Peyer's patch (tissue), 4 donors: Measurements from ENCODE around the gene ENOX2.

ENCODE experiments used
- POLR2A ChIP-seq, 2 donors: fragments of 450-650 bp; IDR thresholded peaks; one replicate each; pipeline ENCODE4 v1.5.1; 2017; ENCODE audit warnings: antibody characterized with exemption in 2 of 2, mild to moderate bottlenecking in 2 of 2, moderate library complexity in 2 of 2
- TF ChIP-seq, protein P1 (sequence below), 6 experiments: fragments of 450-650 bp in 4 of 6; fragments of 200-600 bp in 2 of 6; sonication (generic) in 1 of 6; IDR thresholded peaks; one replicate each; pipeline ENCODE4 v1.5.1; 2017 to 2019; ENCODE audit warnings: antibody characterized with exemption in 6 of 6, mild to moderate bottlenecking in 3 of 6, moderate library complexity in 1 of 6

GRCh38 chrX:130676861-130677260 lies 226.1 kb downstream of the ENOX2 start:
- TF ChIP-seq, protein P1, sequence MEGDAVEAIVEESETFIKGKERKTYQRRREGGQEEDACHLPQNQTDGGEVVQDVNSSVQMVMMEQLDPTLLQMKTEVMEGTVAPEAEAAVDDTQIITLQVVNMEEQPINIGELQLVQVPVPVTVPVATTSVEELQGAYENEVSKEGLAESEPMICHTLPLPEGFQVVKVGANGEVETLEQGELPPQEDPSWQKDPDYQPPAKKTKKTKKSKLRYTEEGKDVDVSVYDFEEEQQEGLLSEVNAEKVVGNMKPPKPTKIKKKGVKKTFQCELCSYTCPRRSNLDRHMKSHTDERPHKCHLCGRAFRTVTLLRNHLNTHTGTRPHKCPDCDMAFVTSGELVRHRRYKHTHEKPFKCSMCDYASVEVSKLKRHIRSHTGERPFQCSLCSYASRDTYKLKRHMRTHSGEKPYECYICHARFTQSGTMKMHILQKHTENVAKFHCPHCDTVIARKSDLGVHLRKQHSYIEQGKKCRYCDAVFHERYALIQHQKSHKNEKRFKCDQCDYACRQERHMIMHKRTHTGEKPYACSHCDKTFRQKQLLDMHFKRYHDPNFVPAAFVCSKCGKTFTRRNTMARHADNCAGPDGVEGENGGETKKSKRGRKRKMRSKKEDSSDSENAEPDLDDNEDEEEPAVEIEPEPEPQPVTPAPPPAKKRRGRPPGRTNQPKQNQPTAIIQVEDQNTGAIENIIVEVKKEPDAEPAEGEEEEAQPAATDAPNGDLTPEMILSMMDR (IDR thresholded peaks at IDR 0.05) = no peak
- TF ChIP-seq POLR2A (IDR thresholded peaks at IDR 0.05) = no peak
